Fibroblast of lung (primary cell): ENCODE data around the gene MYH1.

Experiments
- CTCF ChIP-seq, 2 donors: IDR thresholded peaks in 1 of 2; conservative IDR thresholded peaks in 1 of 2; 1 replicate in 1 of 2; 2 replicates in 1 of 2; pipeline ENCODE4 v1.5.1; 2011 to 2012; ENCODE audit warnings: low read length in 2 of 2, control low read depth in 1 of 2, inconsistent platforms in 1 of 2, low read depth in 1 of 2, mild to moderate bottlenecking in 1 of 2
- EZH2 ChIP-seq: IDR thresholded peaks from 2 replicates; pipeline ENCODE4 v1.5.1; 2012; ENCODE audit warnings: low read length, control low read depth, mild to moderate bottlenecking; ENCODE audit errors: missing control alignments

DNA sequence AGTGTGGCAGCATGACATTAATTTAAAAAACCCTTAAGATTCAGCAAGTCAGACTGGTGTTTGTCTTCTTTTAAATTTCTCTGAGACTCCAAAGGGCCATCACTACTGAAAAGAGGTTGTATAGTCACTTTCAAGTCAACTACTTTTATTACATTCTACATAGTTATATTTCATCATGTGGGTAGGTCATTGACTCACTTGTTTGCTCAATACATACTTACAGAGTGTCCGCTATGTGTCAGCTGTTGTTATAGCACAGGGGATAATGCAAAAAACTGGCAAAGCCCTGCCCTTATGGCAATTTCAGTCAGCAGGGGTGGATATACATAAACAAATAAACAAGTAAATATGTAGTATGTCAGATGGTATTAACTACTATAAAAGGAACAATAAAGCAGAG is 46.5 kb downstream of the MYH1 start:
- TF ChIP-seq EZH2 (no peak), CTCF (conservative IDR thresholded peaks at IDR 0.05 in 1 of 2, IDR thresholded peaks at IDR 0.05 in 1 of 2; ENCODE audit: low read depth in 1 of 2, low read length in 2 of 2) (no peak)
